GM10266 (cell line): ENCODE results near the gene ADK.

ENCODE experiments used
- DNase-seq: peaks from one replicate; pipeline ENCODE4 v3.0.0; 2012; ENCODE audit errors: extremely low spot score
- CTCF ChIP-seq: IDR thresholded peaks from 2 replicates; pipeline ENCODE4 v1.5.1; 2012; ENCODE audit warnings: mild to moderate bottlenecking, low read depth; ENCODE audit not compliant: control insufficient read depth, insufficient read depth; ENCODE audit errors: missing control alignments

ADK gene

GRCh38 chr10:74704629-74705357, 553.8 kb downstream of the ADK start:
- DNase-seq: no peak
- no peak for TF ChIP-seq CTCF

GRCh38 chr10:74705358-74705980, 554.4 kb downstream of the ADK start:
- no peak for DNase-seq
- TF ChIP-seq CTCF: no peak

- no peak for TF ChIP-seq CTCF
- DNase-seq: no peak
Observed at GRCh38 chr10:74706966-74707365, 555.9 kb downstream of the ADK start.

- DNase-seq: no peak
- no peak for TF ChIP-seq CTCF
Observed at GRCh38 chr10:74708246-74708645, 557.2 kb downstream of the ADK start.

DNA sequence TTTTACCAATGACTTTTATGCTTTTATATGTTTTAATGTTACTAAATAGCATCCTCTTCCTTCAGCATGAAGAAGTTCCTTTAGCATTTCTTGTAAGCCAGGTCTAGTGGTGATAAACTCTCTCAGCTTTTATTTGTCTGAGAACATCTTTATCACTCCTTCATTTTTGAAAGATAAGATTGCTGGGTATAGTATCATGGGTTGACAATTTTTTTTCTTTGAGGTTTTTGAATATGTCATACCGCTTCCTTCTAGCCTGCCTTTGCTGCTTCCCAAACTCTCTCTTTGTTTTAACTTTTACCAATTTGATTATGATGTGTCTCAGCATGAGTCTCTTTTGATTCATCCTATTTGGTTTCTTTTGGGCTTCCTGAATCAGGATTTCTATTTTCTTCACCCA, 567.2 kb downstream of the ADK start:
- no peak for DNase-seq
- no peak for TF ChIP-seq CTCF

DNA sequence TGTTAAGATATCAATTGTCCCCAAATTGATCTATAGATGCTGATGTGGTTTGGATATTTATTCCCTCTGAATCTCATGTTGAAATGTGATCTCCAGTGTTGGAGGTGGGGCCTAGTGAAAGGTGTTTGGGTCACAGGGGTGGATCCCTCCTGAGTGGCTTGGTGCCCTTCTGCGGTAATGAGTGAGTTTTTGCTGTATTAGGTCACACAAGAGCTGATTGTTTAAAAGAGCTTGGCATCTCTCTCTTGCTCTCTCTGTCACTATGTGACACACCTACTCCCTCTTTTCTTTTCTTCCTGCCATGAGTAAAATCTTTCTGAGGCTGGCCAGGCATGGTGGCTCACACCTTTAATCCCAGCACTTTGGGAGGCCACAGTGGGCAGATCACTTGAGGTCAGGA, 577.2 kb downstream of the ADK start:
- TF ChIP-seq CTCF: no peak
- no peak for DNase-seq

GRCh38 chr10:74730246-74730645, 579.2 kb downstream of the ADK start:
- no peak for TF ChIP-seq CTCF
- DNase-seq: no peak
